H4 (cell line): ENCODE results near the gene GPR55. TPM values are rescaled to one million over a fixed set of nuclear protein-coding genes. Genes with fewer than 3 reads are reported as not detected.

Experiments used
- DNase-seq: peaks from one replicate; pipeline ENCODE4 v3.0.0-alpha.2; 2015; ENCODE audit warnings: low spot score
- total RNA-seq: library from RNA; depleted of rRNA; stranded (reverse); fragments of >200 nt; shearing (Covaris generic); gene quantifications from 2 replicates; pipeline ENCODE4 v1.2.3, GENCODE V29; 2014

Gene GPR55
- total RNA-seq, 1 experiment from 2014 or later: 0.87 TPM

GRCh38 chr2:230919240-230919639, 5.8 kb downstream of the GPR55 start:
- no peak for DNase-seq

DNA sequence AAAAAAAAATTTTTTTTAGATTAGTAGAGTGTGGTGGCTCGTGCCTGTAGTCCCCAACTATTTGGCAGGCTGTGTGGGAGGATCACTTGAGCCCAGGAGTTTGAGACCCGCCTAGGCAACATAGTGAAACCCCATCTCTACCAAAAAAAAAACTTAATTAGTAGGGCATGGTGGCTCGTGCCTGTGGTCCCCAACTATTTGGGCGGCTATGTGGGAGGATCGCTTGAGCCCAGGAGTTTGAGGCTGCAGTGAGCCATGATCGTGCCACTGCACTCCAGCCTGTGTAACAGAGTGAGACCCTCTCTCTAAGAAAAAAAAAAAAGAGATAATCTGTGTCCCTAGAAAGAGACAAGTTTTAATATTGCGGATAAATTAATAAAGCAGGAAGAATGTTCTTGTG, 8.8 kb downstream of the GPR55 start:
- no peak for DNase-seq

DNA sequence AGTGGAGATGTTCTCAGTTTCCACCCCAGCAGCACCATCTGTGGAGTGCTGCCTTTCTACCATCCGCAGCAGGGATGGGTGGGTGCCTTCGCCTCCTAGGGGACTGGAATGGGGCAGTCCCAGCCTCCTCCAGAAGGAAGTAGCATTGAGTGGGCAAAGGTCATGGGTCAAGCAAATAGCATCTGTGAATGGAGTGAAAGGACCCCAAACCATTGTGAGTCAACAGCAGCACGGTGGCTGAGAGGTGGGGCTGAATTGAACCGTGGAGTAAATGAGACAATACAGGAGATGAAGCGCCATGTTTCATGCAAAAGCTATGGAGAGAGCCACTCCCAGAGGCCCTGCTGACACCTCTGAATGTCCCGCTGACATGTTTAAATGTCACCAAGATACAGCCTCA, 9.7 kb downstream of the GPR55 start:
- no peak for DNase-seq

DNA sequence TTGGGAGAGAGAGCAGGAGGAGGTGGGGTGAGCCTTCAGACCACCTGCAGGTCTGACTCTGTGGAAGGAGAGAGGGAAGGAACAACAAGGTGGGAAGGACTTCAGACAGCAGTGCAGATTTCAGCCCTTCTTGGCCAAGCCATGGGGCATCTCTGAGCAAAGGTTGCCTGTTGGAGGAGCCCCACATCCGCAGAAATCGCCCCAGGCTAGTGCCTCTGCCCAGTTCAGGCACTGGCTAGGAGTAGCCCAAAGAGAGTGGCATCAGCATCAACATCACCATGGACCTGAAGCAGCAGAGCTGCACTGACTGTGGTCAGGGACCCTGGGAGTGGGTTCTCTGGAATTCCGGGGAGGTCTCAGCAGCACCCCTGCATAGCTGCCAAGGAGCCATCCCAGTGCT, 10.2 kb downstream of the GPR55 start:
- no peak for DNase-seq

GRCh38 chr2:230913406-230914143, 11.5 kb downstream of the GPR55 start:
- no peak for DNase-seq

GRCh38 chr2:230912724-230913123, 12.3 kb downstream of the GPR55 start:
- DNase-seq: no peak

DNA sequence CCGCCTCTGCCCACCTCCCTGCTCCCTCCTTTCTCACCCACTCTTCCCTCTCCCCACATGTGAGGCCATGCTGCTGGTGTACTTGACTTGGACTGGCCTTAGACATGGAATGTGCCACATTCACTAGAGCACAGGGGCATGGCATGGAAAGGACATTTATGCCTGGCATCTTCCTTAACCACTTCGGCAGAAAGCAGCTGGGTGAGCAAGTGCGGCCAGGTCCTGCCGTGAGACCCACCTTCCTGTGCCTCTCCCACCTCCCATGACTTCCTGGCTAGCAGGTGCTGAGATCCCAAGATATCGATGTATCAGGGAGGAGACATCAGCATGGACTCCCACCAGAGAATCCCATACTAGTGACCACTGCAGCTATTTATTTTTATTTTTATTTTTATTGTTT, 13.0 kb downstream of the GPR55 start:
- DNase-seq: no peak

DNA sequence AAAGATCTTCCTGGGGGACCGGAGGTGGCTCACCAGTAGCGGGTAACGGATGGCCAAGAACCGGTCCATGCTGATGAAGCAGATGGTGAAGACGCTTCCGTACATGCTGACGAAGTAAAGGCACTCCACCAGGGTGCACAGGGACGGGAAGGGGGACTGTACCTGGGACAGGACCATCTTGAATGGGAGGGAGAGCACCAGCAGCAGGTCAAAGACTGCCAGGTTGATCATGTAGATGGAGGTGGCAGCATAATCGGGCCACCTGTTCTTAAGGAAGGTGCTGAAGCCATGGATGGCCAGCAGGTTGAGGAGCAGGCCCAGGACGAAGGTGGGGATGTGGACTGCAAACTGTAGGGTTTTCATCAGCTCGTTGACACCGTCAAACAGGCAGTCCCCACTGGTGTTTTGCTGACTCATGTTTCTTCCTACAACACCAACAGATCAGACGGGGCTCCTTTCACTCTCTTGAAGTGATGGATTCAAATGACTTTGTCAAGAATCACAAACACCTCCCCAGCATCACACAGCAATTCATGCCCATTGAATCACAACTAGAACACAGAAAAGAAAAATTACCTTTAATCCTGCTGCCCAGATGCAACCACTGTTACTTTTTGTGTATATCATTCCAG, 14.4 kb downstream of the GPR55 start:
- DNase-seq: no peak

- DNase-seq: no peak
Observed at GRCh38 chr2:230909841-230910545, 15.0 kb downstream of the GPR55 start.

GRCh38 chr2:230908595-230909191, 16.3 kb downstream of the GPR55 start:
- peak; percentile 84 for DNase-seq

DNA sequence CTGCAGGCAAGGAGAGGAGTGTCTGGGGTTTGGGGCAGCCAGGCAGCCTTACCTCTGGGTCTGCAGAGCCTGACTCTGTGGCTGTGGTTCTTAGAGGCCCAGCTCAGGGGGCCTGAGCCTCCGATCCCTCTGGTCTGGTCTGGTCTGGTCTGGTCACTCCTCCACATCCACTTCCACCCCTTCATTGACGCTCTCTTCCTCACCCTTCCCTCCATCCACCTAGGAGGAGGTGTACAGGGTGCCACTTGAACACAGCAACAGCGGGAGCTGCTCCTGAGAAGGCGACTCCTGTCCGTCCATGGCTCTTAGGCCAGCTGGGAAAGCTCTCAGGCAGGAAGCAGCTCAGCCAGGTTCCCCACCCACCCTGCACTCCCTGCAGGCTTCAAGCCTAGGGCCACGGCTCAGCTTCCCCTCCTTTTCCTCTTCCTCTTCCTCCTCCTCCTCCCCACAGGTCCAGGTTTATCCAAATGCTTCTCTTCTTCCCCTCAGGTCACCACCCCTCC, 16.9 kb downstream of the GPR55 start:
- no peak for DNase-seq

- no peak for DNase-seq
Observed at GRCh38 chr2:230907361-230908091, 17.5 kb downstream of the GPR55 start.

DNA sequence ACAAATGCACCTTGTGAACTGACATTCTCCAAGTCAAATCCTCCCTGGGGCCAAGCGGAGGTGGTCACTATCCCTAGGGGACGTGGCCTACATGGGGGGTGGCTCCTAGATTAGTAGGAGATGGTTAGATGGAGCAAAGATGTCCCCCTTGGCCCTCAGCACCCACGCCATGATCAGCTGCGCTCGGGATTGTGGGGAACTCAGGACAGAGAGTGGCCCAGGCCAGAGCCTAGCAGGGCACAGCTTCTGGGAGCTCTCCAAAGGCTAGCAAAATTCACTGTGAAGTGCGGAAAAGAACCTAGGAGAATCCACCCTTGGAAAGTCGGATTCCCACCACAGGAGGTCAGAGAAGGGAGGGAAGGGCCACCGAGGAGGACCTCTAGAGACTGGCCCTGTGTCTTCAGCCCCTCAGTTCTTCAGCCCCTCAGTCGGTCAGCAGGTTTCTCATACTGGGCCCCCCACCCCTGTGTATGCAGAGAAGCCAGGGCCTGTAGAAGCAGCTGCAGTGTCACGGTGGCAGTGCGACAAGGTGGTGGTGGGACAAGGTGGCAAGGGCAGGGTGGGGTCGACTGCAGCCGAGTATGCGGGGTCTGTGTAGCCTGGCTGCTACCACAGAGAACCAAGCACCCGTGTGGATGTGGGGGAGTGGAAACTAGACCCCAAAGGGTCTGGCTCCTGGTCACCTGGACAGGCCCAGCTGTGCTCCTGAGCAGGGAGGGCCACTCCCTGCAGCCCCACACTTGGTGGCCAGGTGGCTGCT, 18.4 kb downstream of the GPR55 start:
- DNase-seq: no peak

DNA sequence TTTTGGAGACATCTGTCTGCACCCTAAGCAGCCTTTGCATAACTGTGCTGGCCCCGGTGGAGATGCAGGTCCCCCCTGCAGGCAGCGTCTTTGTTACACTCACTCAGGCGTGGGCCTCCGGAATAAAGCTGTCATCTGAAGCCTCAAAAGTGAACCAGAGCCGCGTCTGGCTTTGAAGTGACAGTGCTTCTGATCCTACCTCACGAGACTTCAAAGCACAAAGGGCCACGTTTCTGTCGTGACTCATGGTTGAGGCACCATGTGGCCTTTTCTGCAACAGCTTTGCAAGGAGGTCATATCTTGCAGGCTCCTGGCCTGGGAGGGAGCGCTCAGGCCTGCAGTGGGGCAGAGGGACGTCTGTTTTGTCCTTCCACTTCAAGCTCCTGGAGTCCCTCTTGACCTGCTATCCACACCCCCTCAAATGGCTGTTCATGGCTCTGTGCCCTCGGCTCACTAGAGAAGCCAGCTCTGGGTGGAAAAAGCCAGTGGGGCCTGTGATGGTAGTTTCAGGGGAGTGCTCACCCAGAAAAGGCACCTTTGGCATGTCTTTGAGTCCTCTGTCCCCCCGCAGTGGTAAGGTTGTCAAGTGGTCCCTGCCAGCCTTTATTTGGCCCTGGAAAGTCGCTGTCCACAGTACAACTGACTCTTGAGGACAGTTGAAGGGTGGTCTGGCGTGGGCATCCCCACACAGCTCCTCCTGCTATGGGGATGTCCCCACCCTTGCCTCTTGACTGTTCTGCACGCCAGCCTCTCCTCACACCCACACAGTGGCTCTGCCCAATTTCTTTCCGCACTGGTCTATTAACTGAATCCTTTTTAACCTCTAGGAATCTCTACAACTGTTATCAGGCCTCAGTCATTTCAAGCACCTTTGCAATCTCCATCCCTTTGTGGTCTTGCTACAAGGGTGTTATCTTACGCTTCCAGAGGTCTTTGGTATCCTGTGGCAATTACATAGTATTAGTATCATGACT, 19.3 kb downstream of the GPR55 start:
- DNase-seq: no peak

- no peak for DNase-seq
Observed at GRCh38 chr2:230904856-230905447, 20.1 kb downstream of the GPR55 start.

GRCh38 chr2:230903231-230904150, 21.6 kb downstream of the GPR55 start:
- no peak for DNase-seq

DNA sequence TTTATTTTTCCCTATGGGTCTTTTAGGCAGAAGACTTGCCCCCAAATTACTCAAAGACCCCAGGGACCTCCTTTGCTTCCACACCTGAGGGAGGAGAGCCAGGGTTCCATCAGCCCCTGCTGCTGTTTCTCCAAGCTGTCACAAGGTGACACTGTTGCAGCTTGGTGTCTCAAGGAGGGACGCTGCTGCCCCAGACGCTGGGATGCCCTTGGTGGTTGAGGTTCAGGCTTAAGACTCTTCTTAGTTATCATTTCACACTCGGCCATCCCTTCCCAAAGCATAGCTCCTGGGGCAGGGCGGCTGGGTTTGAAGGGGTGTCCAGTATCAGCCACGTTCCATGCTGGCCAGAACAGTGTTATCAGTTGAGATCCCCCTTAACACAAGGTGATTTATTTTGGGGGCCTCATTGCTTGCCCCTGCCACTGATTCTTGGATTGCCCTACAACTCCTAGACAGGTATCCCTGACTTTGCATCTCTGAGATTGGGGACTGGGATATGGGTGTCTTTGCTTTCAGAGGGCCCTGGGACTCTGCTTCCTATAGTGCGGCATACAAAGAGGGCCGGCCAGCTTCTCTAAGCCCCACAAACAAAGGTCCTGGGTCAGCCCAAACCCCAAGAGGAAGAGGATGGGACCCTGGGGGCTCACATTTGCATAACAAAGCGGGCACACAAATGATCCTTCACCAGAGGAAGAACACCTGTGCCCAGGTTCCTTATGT, 22.7 kb downstream of the GPR55 start:
- peak; percentile 56 for DNase-seq

DNA sequence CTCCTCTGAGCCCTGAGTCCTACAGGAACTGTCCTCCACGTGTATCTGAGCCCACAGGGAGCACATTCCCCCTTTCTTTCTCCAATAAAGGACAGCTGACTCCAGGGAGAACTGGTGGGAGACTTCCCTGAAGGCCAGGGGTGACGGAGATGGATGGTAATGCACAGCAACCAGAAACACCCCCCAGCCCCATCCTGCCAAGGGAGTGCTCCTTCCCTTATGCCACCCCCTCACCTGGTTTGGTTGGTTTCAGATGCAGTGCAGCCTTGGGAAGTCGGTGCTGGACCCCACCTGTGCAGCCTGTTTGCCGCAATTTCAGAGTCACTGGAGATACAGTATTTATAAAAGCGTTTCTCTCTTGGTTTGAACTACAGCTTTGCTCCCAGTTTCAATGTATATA, 24.0 kb downstream of the GPR55 start:
- no peak for DNase-seq
